Stimulated activated CD8-positive, alpha-beta memory T cell treated with anti-CD3 and anti-CD28 coated beads, Interleukin-4, amount 100 ng/mL, for 24 hours (primary cell): ENCODE measurements around the gene PHLDB1.

Experiments used
- DNase-seq: peaks from one replicate; pipeline ENCODE4 v3.0.0-alpha.2; 2020; ENCODE audit warnings: low read depth

The PHLDB1 gene

GRCh38 chr11:118622376-118623268, 15.2 kb downstream of the PHLDB1 start:
- DNase-seq: no peak

DNA sequence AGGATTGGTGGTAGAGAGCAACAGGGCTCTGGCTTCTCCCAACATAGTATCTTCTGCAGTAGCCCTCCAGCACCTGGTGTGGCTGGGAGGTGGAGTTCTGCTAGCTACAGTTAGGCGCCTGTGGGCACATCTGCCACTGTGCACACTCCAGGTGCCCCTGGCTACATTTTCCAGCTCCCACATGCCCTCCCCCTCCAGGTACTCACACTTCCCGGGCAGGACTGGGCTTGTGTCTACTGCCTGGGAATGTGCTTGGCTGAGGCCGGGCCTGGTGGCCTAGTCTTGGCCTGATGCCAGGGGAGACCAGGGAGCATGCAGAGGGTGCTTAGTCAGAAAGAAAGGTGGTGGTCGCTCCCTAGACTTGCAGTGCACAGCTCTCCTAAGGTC, 15.8 kb downstream of the PHLDB1 start:
- no peak for DNase-seq

- no peak for DNase-seq
Measured at GRCh38 chr11:118625036-118625690, 17.7 kb downstream of the PHLDB1 start.

GRCh38 chr11:118625976-118626375, 18.6 kb downstream of the PHLDB1 start:
- DNase-seq: no peak

GRCh38 chr11:118627566-118627965, 20.2 kb downstream of the PHLDB1 start:
- no peak for DNase-seq

DNA sequence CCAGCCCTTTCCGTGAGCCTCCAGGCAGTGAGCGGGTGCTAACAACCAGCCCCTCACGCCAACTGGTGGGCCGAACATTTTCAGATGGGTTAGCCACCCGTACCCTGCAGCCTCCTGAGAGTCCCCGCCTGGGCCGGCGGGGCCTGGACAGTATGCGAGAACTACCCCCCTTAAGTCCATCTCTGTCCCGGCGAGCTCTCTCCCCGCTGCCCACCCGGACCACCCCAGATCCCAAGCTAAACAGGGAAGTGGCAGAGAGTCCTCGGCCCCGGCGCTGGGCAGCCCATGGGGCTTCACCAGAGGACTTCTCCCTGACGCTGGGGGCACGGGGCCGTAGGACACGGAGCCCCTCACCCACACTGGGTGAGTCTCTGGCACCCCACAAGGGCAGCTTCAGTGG, 20.6 kb downstream of the PHLDB1 start:
- DNase-seq: no peak

- no peak for DNase-seq
Measured at GRCh38 chr11:118628432-118628831, 21.0 kb downstream of the PHLDB1 start.

- no peak for DNase-seq
Measured at GRCh38 chr11:118628861-118629549, 21.6 kb downstream of the PHLDB1 start.

DNA sequence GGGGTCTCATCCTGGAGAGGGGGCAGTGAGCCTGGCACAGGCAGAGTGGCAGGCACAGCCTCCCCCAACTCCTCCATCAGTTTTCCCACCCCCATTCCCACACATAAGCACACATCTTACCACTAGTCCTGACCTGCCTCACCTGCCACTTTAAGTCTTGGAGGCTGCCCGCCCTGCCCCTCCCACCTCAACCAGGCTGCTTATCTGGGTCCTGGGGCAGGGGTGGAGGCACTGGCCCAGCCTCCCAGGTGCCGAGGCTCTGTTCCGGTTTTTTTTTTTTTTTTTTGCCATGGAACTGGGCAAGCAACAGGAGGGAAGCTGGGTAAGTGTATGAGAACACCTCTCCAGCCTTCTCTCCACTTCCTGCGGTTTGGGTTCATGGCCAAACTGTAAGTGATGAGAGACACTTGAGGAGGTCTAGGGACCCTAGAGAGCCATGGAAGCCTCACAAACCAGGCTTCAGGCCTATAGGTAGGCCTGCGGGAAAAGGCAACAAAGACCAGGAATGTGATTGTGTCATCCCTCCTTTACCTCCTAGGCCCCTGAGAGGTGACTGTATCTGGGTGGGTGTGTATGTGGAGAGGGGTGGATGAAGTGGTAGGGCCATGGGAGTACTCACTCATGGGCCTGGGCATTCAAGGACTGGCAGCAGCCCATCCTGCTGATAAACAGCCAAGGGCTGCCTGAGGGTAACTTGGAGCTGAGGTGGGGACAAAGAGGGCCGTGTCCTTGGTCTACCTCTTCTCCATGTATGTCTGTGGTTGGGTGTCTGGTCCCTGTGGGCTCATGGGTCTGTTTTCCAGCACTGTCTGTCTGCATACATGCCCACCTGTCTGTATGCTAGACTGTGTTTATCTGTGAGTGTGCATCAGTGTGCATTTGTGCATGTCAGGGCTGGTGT, 22.6 kb downstream of the PHLDB1 start:
- no peak for DNase-seq

DNA sequence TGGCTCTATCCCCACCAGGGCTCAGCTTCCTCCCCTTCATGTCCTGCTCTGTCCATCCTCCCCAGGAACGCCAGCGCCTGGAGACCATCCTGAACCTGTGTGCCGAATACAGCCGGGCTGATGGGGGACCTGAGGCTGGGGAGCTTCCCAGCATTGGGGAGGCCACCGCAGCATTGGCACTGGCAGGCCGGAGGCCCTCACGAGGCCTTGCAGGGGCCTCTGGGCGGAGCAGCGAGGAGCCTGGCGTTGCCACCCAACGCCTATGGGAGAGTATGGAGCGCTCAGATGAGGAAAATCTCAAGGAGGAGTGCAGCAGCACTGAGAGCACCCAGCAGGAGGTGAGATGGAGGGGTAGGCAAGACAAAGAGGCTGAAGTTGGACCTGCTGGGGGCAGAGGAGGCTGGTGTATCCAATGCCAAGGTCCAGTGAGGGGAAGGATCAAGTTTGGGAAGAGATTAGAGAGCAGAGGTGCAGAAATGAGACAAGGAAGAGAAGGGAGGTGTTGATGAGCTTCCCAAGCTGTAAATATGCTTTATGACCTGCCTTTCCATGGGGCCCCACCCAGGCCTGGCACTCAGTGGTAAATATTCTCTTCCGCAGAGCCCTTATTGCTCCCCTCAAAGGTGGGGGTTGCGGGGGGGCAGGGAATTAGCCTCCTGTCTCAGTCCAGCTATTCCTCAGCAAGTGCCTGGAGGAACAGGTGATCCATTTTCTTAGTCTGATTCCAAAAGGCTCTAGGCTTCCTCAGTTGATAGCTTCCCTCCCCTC, 23.9 kb downstream of the PHLDB1 start:
- no peak for DNase-seq

- no peak for DNase-seq
Measured at GRCh38 chr11:118632577-118633318, 25.3 kb downstream of the PHLDB1 start.

DNA sequence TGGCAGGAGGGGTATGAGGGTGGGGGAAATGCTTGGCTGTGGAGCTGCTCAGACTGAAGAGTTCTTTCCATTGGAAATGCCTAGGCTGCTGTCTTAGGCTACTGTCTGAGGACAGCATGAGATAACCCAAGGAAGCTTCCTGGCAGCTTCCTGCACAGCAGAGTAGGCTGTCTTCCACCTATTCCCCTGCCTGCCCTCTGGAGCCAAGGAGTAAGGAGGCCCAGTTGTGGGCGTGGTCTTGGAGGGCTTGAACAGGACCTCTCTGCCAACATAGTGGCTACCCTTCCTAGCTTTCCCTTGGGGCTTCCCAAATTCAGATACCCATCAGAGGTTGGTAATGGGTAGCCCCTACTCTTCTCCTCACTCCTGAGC, 25.9 kb downstream of the PHLDB1 start:
- DNase-seq: no peak

DNA sequence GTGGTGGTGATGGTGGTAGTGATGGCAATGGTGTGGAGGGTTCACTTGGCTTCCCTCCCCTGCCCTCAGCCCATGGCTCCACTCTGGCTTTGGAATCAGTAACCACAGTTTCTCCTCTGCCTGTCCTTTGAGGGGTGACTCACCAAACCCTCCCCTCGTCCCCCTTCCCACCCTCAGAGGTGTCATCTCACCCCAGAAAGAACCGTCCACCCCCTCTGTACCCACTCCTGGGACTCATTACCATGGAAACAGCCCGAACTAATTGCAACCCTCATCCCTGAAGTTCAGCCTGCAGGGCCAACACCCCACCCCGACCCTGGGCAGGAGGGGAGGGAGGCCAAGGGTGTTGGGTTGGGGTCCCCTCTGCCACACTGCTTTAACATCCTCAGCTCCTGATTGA, 26.6 kb downstream of the PHLDB1 start:
- DNase-seq: no peak

- DNase-seq: no peak
Measured at GRCh38 chr11:118634431-118635236, 27.2 kb downstream of the PHLDB1 start.

DNA sequence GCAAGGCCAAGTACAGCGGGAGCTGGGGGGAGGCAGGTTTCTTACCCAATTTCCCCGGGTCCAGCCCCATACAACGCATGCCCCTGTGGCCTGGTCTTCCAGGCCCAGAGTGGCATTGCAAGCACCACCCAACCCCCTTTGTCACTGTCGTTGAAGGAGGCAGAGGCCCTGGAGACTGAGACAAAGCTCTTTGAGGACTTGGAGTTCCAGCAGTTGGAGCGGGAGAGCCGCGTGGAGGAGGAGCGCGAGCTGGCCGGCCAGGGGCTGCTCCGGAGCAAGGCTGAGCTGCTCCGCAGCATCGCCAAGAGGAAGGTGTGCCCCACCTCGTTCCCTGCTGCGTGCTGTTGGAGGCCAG, 27.8 kb downstream of the PHLDB1 start:
- DNase-seq: no peak

GRCh38 chr11:118635642-118636041, 28.2 kb downstream of the PHLDB1 start:
- no peak for DNase-seq

DNA sequence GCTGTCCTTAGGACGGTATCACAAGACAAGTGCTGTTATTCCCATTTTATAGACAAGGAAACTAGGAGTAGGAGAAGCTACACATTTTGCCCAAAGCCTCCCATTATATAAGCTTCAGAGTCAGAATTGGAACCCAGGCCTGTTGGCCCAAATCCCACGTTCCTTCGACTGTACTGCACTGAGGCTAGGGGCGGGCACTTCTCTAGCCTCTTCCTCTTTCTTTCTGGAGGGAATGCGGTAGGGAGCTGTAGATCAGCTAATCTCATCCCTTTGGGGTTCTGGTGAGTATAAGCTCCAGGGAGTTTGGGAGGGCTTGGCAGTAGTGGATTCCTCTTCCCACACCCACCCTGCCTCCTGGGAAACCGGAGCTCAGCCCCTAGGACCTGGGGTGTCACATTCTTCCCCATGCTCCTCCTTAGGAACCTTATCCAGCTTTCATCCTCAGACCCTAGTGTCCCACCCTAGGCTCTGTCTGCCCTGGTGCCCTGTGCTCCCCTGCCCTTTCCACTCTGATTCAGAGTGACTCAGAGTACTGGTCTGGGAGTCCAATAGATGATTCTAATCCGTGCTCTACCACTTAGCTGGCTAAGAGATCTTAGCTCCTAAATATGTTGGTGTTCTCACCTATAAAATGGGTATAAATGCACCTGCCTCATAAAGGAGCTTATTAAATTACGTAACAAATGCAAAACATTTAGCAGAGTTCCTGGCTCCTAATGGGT, 29.3 kb downstream of the PHLDB1 start:
- no peak for DNase-seq

GRCh38 chr11:118638726-118639125, 31.3 kb downstream of the PHLDB1 start:
- no peak for DNase-seq

DNA sequence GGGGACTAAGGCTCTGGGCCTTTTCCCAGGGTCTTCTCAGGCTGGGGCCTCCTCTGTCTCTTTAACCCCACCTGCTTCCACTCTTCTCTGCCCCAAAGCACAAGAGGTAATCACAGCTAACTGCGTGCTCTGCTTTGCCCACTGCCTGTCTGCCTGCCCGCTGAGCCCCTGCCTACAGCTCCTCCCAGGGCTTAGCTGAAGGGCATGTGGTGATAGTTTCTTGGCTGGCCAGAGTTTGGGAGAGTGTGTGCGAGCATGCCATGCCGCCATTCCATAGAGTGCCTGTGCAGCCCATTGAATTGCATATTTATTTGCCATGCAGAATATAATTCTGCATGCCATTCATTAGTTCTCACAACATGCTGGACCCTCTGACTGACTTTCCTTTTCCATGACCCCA, 32.5 kb downstream of the PHLDB1 start:
- no peak for DNase-seq
